PC-3 (cell line): ENCODE data around the gene C19orf47. TPM values are rescaled to one million over a fixed set of nuclear protein-coding genes. Genes with fewer than 3 reads are reported as not detected.

Source experiments
- ATAC-seq: fragments of 200-7000 bp; cut with Tn5 transposase; 2 replicates; pipeline ENCODE4 v1.9.1; 2020; ENCODE audit warnings: mild to moderate bottlenecking, moderate library complexity
- BruUV-seq: library from RNA; stranded (reverse); fragments of 400-500 nt; replicated peaks from 2 replicates; lab custom pipeline; 2021; lab: Mats Ljungman, UMichigan
- CTCF ChIA-PET: fragments of 300-600 bp; sonication (Branson Sonifier 250); formaldehyde crosslinking; loops from one replicate; lab custom pipeline; 2022; ENCODE audit warnings: antibody characterized with exemption; lab: Charles Lee
- POLR2A ChIA-PET: fragments of 300-600 bp; sonication (Branson Sonifier 250); formaldehyde crosslinking; loops from one replicate; lab custom pipeline; 2022; ENCODE audit warnings: antibody characterized with exemption; ENCODE audit not compliant: unreplicated experiment; lab: Charles Lee
- DNase-seq: peaks from one replicate; pipeline ENCODE4 v3.0.0-alpha.2; 2015
- H2AFZ ChIP-seq: fragments of 300-600 bp; sonication (generic); 2 replicates; pipeline ENCODE4 v1.6.0; 2016; ENCODE audit warnings: antibody characterized with exemption, low read length
- H3F3A ChIP-seq: fragments of 300-600 bp; sonication (generic); one replicate; pipeline ENCODE4 v1.6.0; 2017; ENCODE audit warnings: antibody characterized with exemption, low read length, control low read depth, mild to moderate bottlenecking; ENCODE audit not compliant: unreplicated experiment
- H3K27ac ChIP-seq: fragments of 300-600 bp; sonication (generic); 2 replicates; pipeline ENCODE4 v1.5.1; 2016; ENCODE audit warnings: mild to moderate bottlenecking, low read length
- H3K27me3 ChIP-seq: fragments of 300-600 bp; sonication (generic); 2 replicates; pipeline ENCODE4 v1.6.1; 2016; ENCODE audit warnings: low read length, mixed read lengths
- H3K36me3 ChIP-seq: fragments of 300-600 bp; sonication (generic); 2 replicates; pipeline ENCODE4 v1.6.1; 2016; ENCODE audit warnings: low read depth, mixed run types, low read length, mixed read lengths
- H3K4me1 ChIP-seq: fragments of 300-600 bp; sonication (generic); 2 replicates; pipeline ENCODE4 v1.5.1; 2016; ENCODE audit warnings: low read length; ENCODE audit not compliant: insufficient read depth
- H3K4me2 ChIP-seq: fragments of 300-600 bp; sonication (generic); 2 replicates; pipeline ENCODE4 v1.6.0; 2016; ENCODE audit warnings: low read length
- H3K4me3 ChIP-seq: fragments of 300-600 bp; sonication (generic); 2 replicates; pipeline ENCODE4 v1.5.1; 2016; ENCODE audit warnings: mild to moderate bottlenecking, low read length, mixed read lengths
- H3K79me2 ChIP-seq: fragments of 300-600 bp; sonication (generic); 2 replicates; pipeline ENCODE4 v1.6.1; 2017; ENCODE audit warnings: low read length, mixed read lengths
- H3K9ac ChIP-seq: fragments of 300-600 bp; sonication (generic); 2 replicates; pipeline ENCODE4 v1.6.0; 2016; ENCODE audit warnings: mild to moderate bottlenecking, low read length
- H3K9me2 ChIP-seq: fragments of 300-600 bp; sonication (generic); replicated peaks from 2 replicates; pipeline ENCODE4 v1.6.1; 2016; ENCODE audit warnings: mixed run types, low read length, mixed read lengths
- H3K9me3 ChIP-seq: fragments of 300-600 bp; sonication (generic); 2 replicates; pipeline ENCODE4 v1.6.1; 2016; ENCODE audit warnings: low read length, mixed read lengths
- H4K20me1 ChIP-seq: fragments of 300-600 bp; sonication (generic); 2 replicates; pipeline ENCODE4 v1.6.1; 2016; ENCODE audit warnings: low read length, mixed read lengths
- EZH2 ChIP-seq: fragments of 300-600 bp; sonication (generic); IDR thresholded peaks from one replicate; pipeline ENCODE4 v1.6.1; 2017; ENCODE audit warnings: antibody characterized with exemption, mild to moderate bottlenecking, low read length; ENCODE audit not compliant: unreplicated experiment
- EZH2phosphoT487 ChIP-seq: fragments of 300-600 bp; sonication (generic); IDR thresholded peaks from 2 replicates; pipeline ENCODE4 v1.6.1; 2018; ENCODE audit warnings: mild to moderate bottlenecking, antibody characterized with exemption, low read length, borderline replicate concordance
- intact Hi-C: fragments of 100-400 bp; cut with micrococcal nuclease; formaldehyde crosslinking; loops from 2 replicates; pipeline ENCODE4 v1.9.0; 2023
- total RNA-seq: library from RNA; depleted of rRNA; stranded (reverse); fragments of >200 nt; gene quantifications from 2 replicates; pipeline ENCODE4 v1.2.3, GENCODE V29; 2014
- TF ChIP-seq, protein P1 (sequence below): fragments of 300-600 bp; sonication (generic); conservative IDR thresholded peaks from 2 replicates; pipeline ENCODE4 v1.5.1; 2017; ENCODE audit warnings: antibody characterized with exemption, low read depth, mild to moderate bottlenecking, low read length

The C19orf47 gene
- total RNA-seq, 1 experiment from 2014 or later: 13.9 TPM

DNA sequence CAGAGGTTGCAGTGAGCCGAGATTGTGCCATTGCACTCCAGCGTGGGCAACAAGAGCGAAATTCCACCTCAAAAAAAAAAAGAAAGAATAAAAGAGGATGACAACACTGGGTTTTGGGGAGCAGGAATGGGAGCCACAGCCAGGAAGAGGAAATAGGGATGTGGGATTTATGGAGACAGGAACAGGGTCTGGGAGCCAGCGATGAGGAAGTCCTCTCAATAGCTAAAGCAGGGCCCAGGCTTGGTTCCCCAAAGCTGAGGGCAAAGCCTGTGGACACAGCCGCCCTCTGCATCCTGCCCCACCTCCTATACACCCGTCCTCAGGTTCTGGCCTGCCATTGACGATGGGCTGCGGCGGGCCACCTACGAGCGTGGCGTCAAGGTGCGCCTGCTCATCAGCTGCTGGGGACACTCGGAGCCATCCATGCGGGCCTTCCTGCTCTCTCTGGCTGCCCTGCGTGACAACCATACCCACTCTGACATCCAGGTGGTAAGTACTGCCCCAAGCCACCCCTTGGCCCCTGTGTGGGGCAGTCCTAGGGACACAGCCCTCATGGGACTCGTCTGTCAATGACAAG lies 28.2 kb upstream of the C19orf47 start:
- H3K27me3 ChIP-seq: no peaks in the 10 kb centered on the region
- H4K20me1 ChIP-seq: no peaks in the 10 kb centered on the region
- H3K36me3 ChIP-seq: no peaks in the 10 kb centered on the region
- no peak for ATAC-seq
- H3K4me2 ChIP-seq: no peak overlapping the region
- no TSS peak for BruUV-seq
- no peaks in the 10 kb centered on the region for H3F3A ChIP-seq
- ChIA-PET CTCF (no interaction called here), POLR2A (no interaction called here)
- H3K27ac ChIP-seq: no peak overlapping the region
- no peaks in the 10 kb centered on the region for H3K9me2 ChIP-seq
- no peak overlapping the region for H2AFZ ChIP-seq
- no peaks in the 10 kb centered on the region for H3K9me3 ChIP-seq
- TF ChIP-seq, protein P1, sequence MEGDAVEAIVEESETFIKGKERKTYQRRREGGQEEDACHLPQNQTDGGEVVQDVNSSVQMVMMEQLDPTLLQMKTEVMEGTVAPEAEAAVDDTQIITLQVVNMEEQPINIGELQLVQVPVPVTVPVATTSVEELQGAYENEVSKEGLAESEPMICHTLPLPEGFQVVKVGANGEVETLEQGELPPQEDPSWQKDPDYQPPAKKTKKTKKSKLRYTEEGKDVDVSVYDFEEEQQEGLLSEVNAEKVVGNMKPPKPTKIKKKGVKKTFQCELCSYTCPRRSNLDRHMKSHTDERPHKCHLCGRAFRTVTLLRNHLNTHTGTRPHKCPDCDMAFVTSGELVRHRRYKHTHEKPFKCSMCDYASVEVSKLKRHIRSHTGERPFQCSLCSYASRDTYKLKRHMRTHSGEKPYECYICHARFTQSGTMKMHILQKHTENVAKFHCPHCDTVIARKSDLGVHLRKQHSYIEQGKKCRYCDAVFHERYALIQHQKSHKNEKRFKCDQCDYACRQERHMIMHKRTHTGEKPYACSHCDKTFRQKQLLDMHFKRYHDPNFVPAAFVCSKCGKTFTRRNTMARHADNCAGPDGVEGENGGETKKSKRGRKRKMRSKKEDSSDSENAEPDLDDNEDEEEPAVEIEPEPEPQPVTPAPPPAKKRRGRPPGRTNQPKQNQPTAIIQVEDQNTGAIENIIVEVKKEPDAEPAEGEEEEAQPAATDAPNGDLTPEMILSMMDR: no peak
- TF ChIP-seq EZH2phosphoT487: no peak
- TF ChIP-seq EZH2: no peak
- no peaks in the 10 kb centered on the region for H3K4me1 ChIP-seq
- H3K9ac ChIP-seq: no peak overlapping the region
- no peak for DNase-seq
- intact Hi-C loops: no loop called here
- no peak overlapping the region for H3K4me3 ChIP-seq
- H3K79me2 ChIP-seq: no peaks in the 10 kb centered on the region

DNA sequence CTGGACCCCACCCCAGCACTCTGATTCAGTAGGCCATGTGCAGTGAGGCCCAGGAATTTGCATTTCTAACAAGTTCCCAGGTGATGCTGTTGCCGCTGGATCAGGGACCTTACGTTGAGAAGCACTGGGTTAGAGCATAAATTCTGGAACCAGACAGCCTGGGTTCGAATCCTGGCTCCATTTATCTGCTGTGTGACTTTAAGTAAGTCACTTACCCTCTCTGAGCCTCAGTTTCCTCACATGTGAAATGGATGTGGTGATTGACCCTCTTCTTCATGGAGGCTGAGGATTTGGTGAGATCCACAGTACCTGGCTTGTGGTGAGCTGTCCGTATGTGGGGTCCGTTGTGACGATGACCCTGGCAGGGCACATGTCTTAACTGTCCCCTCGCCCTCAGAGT lies 25.9 kb upstream of the C19orf47 start:
- H3K4me3 ChIP-seq: no peak overlapping the region
- no peak overlapping the region for H3K9ac ChIP-seq
- ChIA-PET CTCF (no interaction called here), POLR2A (no interaction called here)
- no TSS peak for BruUV-seq
- H3K79me2 ChIP-seq: no peaks in the 10 kb centered on the region
- no peak overlapping the region for H2AFZ ChIP-seq
- H3K27ac ChIP-seq: no peak overlapping the region
- no peaks in the 10 kb centered on the region for H3K4me1 ChIP-seq
- no peaks in the 10 kb centered on the region for H4K20me1 ChIP-seq
- no peak for TF ChIP-seq EZH2phosphoT487
- no peaks in the 10 kb centered on the region for H3K27me3 ChIP-seq
- H3K4me2 ChIP-seq: no peak overlapping the region
- H3K9me3 ChIP-seq: no peaks in the 10 kb centered on the region
- H3K9me2 ChIP-seq: no peaks in the 10 kb centered on the region
- no peaks in the 10 kb centered on the region for H3F3A ChIP-seq
- ATAC-seq (no peak), DNase-seq (no peak)
- no peaks in the 10 kb centered on the region for H3K36me3 ChIP-seq
- intact Hi-C loops: no loop called here

DNA sequence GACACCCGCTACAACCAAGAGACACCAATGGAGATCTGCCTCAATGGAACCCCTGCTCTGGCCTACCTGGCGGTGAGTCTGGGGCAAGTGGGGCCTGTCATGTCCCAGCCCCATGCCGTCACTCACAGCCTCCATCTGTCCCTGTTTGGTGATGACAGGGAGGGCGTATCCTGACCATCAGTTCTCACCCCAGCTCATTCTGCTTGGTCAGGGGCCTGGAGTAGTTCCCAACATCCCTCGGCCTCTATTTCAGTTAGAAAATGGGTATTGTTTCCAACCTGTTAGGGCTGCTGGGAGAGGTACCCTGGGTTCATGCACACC lies 23.6 kb upstream of the C19orf47 start:
- no TSS peak for BruUV-seq
- Histone ChIP-seq H3K27ac (no peak overlapping the region), H3K4me1 (no peaks in the 10 kb centered on the region), H3K9me2 (no peaks in the 10 kb centered on the region), H3F3A (no peaks in the 10 kb centered on the region), H3K36me3 (no peaks in the 10 kb centered on the region), H3K27me3 (no peaks in the 10 kb centered on the region), H3K4me2 (no peak overlapping the region), H3K4me3 (no peak overlapping the region), H2AFZ (no peak overlapping the region), H3K9me3 (no peaks in the 10 kb centered on the region), H3K9ac (no peak overlapping the region), H3K79me2 (no peaks in the 10 kb centered on the region), H4K20me1 (no peaks in the 10 kb centered on the region)
- CTCF ChIA-PET: no interaction called here
- intact Hi-C loops: no loop called here
- DNase-seq (no peak), ATAC-seq (no peak)
- POLR2A ChIA-PET: no interaction called here
- TF ChIP-seq EZH2: no peak
- TF ChIP-seq, protein P1: no peak
- no peak for TF ChIP-seq EZH2phosphoT487
